Measurements from ENCODE around the gene IL6. TPM values are rescaled to one million over a fixed set of nuclear protein-coding genes. Genes with fewer than 3 reads are reported as not detected.

Gene IL6
- total RNA-seq, 2 donors from 2014 or later = 0.64 to 0.88 TPM

DNA sequence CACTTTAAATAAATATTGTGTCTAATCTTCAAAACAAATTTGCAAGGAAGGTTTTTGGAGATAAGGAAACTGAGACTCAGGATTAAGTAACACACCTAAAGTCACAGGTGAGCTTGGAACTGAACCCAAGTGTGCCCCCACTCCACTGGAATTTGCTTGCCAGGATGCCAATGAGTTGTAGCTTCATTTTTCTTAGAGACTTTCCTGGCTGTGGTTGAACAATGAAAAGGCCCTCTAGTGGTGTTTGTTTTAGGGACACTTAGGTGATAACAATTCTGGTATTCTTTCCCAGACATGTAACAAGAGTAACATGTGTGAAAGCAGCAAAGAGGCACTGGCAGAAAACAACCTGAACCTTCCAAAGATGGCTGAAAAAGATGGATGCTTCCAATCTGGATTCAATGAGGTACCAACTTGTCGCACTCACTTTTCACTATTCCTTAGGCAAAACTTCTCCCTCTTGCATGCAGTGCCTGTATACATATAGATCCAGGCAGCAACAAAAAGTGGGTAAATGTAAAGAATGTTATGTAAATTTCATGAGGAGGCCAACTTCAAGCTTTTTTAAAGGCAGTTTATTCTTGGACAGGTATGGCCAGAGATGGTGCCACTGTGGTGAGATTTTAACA is 1.5 kb downstream of the IL6 start:
- no peaks in the 10 kb centered on the region for H3K36me3 ChIP-seq (ENCODE audit: control insufficient read depth, insufficient read depth, low read length)
- H3K27me3 Mint-ChIP-seq (ENCODE audit: insufficient read depth) = no peaks in the 10 kb centered on the region
- H3K36me3 Mint-ChIP-seq (ENCODE audit: low read depth) = peaks cover 4% of the 10 kb centered on the region
- 80% methylated on average over 1 of the region's 1 CpG; no CpG with 5 or more reads in 1 of the 2 experiments for WGBS, 2 experiments (ENCODE audit: insufficient coverage in 1 of 2, insufficient read length in 1 of 2)
- H3K4me1 Mint-ChIP-seq = peaks cover 37% of the 10 kb centered on the region
- no peaks in the 10 kb centered on the region for H3K9me3 Mint-ChIP-seq
- H3K9me3 ChIP-seq (ENCODE audit: control insufficient read depth, low read length) = no peaks in the 10 kb centered on the region
- no peak overlapping the region for H3K9ac ChIP-seq (ENCODE audit: extremely low read depth, low read length, poor library complexity, severe bottlenecking)
- DNase-seq = peak; percentile 50
- peaks cover 8% of the 10 kb centered on the region for H3K4me1 ChIP-seq (ENCODE audit: control insufficient read depth, insufficient read depth, low read length)
- no peak overlapping the region for H3K27ac ChIP-seq (ENCODE audit: low read depth, low read length)
- H3K27ac Mint-ChIP-seq = no peak overlapping the region
- no peaks in the 10 kb centered on the region for H3K27me3 ChIP-seq (ENCODE audit: control insufficient read depth, insufficient read depth, low read length, poor library complexity, severe bottlenecking)
- H3K4me3 ChIP-seq (ENCODE audit: low read length) = no peak overlapping the region
- no peak overlapping the region for H3K4me3 Mint-ChIP-seq
- TF ChIP-seq, protein P1, sequence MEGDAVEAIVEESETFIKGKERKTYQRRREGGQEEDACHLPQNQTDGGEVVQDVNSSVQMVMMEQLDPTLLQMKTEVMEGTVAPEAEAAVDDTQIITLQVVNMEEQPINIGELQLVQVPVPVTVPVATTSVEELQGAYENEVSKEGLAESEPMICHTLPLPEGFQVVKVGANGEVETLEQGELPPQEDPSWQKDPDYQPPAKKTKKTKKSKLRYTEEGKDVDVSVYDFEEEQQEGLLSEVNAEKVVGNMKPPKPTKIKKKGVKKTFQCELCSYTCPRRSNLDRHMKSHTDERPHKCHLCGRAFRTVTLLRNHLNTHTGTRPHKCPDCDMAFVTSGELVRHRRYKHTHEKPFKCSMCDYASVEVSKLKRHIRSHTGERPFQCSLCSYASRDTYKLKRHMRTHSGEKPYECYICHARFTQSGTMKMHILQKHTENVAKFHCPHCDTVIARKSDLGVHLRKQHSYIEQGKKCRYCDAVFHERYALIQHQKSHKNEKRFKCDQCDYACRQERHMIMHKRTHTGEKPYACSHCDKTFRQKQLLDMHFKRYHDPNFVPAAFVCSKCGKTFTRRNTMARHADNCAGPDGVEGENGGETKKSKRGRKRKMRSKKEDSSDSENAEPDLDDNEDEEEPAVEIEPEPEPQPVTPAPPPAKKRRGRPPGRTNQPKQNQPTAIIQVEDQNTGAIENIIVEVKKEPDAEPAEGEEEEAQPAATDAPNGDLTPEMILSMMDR (conservative IDR thresholded peaks at IDR 0.05) = peak; percentile 72

DNA sequence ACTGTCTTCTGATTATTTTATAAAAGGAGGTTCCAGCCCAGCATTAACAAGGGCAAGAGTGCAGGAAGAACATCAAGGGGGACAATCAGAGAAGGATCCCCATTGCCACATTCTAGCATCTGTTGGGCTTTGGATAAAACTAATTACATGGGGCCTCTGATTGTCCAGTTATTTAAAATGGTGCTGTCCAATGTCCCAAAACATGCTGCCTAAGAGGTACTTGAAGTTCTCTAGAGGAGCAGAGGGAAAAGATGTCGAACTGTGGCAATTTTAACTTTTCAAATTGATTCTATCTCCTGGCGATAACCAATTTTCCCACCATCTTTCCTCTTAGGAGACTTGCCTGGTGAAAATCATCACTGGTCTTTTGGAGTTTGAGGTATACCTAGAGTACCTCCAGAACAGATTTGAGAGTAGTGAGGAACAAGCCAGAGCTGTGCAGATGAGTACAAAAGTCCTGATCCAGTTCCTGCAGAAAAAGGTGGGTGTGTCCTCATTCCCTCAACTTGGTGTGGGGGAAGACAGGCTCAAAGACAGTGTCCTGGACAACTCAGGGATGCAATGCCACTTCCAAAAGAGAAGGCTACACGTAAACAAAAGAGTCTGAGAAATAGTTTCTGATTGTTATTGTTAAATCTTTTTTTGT is 2.3 kb downstream of the IL6 start:
- Mint-ChIP-seq H3K9me3 (no peaks in the 10 kb centered on the region), H3K4me1 (peaks cover 34% of the 10 kb centered on the region), H3K4me3 (no peak overlapping the region), H3K27ac (no peak overlapping the region), H3K36me3 (ENCODE audit: low read depth) (peaks cover 4% of the 10 kb centered on the region), H3K27me3 (ENCODE audit: insufficient read depth) (no peaks in the 10 kb centered on the region)
- Histone ChIP-seq H3K9me3 (ENCODE audit: control insufficient read depth, low read length) (no peaks in the 10 kb centered on the region), H3K4me1 (ENCODE audit: control insufficient read depth, insufficient read depth, low read length) (peaks cover 8% of the 10 kb centered on the region), H3K27ac (ENCODE audit: low read depth, low read length) (no peak overlapping the region), H3K4me3 (ENCODE audit: low read length) (no peak overlapping the region), H3K27me3 (ENCODE audit: control insufficient read depth, insufficient read depth, low read length, poor library complexity, severe bottlenecking) (no peaks in the 10 kb centered on the region), H3K9ac (ENCODE audit: extremely low read depth, low read length, poor library complexity, severe bottlenecking) (no peak overlapping the region), H3K36me3 (ENCODE audit: control insufficient read depth, insufficient read depth, low read length) (no peaks in the 10 kb centered on the region)
- 85% methylated on average over 3 of the region's 3 CpGs; no CpG with 5 or more reads in 1 of the 2 experiments for WGBS, 2 experiments (ENCODE audit: insufficient coverage in 1 of 2, insufficient read length in 1 of 2)
- no peak for DNase-seq
- TF ChIP-seq, protein P1 (conservative IDR thresholded peaks at IDR 0.05) = no peak

DNA sequence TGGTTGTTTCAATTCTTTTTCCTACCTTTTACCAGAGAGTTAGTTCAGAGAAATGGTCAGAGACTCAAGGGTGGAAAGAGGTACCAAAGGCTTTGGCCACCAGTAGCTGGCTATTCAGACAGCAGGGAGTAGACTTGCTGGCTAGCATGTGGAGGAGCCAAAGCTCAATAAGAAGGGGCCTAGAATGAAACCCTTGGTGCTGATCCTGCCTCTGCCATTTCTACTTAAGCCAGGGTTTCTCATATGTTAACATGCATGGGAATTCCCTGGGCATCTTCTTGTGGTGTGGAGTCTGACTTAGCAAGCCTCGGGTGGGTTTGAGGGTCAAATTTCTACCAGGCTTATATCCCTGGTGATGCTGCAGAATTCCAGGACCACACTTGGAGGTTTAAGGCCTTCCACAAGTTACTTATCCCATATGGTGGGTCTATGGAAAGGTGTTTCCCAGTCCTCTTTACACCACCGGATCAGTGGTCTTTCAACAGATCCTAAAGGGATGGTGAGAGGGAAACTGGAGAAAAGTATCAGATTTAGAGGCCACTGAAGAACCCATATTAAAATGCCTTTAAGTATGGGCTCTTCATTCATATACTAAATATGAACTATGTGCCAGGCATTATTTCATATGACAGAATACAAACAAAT is 3.2 kb downstream of the IL6 start:
- Mint-ChIP-seq H3K4me1 (peaks cover 31% of the 10 kb centered on the region), H3K27ac (no peak overlapping the region), H3K4me3 (no peak overlapping the region), H3K9me3 (no peaks in the 10 kb centered on the region), H3K27me3 (ENCODE audit: insufficient read depth) (no peaks in the 10 kb centered on the region), H3K36me3 (ENCODE audit: low read depth) (peaks cover 4% of the 10 kb centered on the region)
- WGBS, 2 experiments (ENCODE audit: insufficient coverage in 1 of 2, insufficient read length in 1 of 2) = 60 to 63% methylated on average over 2 of the region's 2 CpGs
- Histone ChIP-seq H3K9ac (ENCODE audit: extremely low read depth, low read length, poor library complexity, severe bottlenecking) (no peak overlapping the region), H3K4me3 (ENCODE audit: low read length) (no peak overlapping the region), H3K4me1 (ENCODE audit: control insufficient read depth, insufficient read depth, low read length) (peaks cover 8% of the 10 kb centered on the region), H3K27ac (ENCODE audit: low read depth, low read length) (no peak overlapping the region), H3K9me3 (ENCODE audit: control insufficient read depth, low read length) (no peaks in the 10 kb centered on the region), H3K36me3 (ENCODE audit: control insufficient read depth, insufficient read depth, low read length) (no peaks in the 10 kb centered on the region), H3K27me3 (ENCODE audit: control insufficient read depth, insufficient read depth, low read length, poor library complexity, severe bottlenecking) (no peaks in the 10 kb centered on the region)
- no peak for DNase-seq
- TF ChIP-seq, protein P1 (conservative IDR thresholded peaks at IDR 0.05) = no peak

Measured in endodermal cell (in vitro differentiated cells).